Liver (tissue), 9 donors: ENCODE data around the gene ZDHHC8. TPM values are rescaled to one million over a fixed set of nuclear protein-coding genes. Genes with fewer than 3 reads are reported as not detected.

ENCODE experiments used
- DNase-seq: peaks from one replicate; pipeline ENCODE4 v3.0.0-alpha.2; 2017; ENCODE audit warnings: low spot score
- H3K27ac ChIP-seq, 2 donors: one replicate each; pipeline ENCODE4 v1.7.0; 2013; ENCODE audit warnings: inconsistent platforms in 2 of 2, low read length in 2 of 2, control low read depth in 1 of 2, low read depth in 1 of 2, mild to moderate bottlenecking in 1 of 2
- H3K27me3 ChIP-seq, 4 donors: one replicate each; pipeline versions ENCODE4 v1.6.1 to v1.7.0; 2013; ENCODE audit warnings: low read length in 3 of 4, inconsistent platforms in 1 of 4, mild to moderate bottlenecking in 1 of 4, moderate library complexity in 1 of 4; ENCODE audit not compliant: control insufficient read depth in 4 of 4, insufficient read depth in 4 of 4
- H3K36me3 ChIP-seq, 4 donors: one replicate each; pipeline versions ENCODE4 v1.6.1 to v1.7.0; 2013; ENCODE audit warnings: low read length in 3 of 4, mild to moderate bottlenecking in 3 of 4, low read depth in 1 of 4, moderate library complexity in 1 of 4; ENCODE audit not compliant: control insufficient read depth in 4 of 4, insufficient read depth in 3 of 4
- H3K4me1 ChIP-seq, 4 donors: one replicate each; pipeline versions ENCODE4 v1.6.1 to v1.7.0; 2013; ENCODE audit warnings: low read length in 3 of 4, mild to moderate bottlenecking in 3 of 4, moderate library complexity in 1 of 4; ENCODE audit not compliant: control insufficient read depth in 4 of 4, insufficient read depth in 4 of 4
- H3K4me3 ChIP-seq, 3 donors: one replicate each; pipeline versions ENCODE4 v1.6.1 to v1.7.0; 2013; ENCODE audit warnings: low read length in 3 of 3, control low read depth in 1 of 3, low read depth in 1 of 3, mild to moderate bottlenecking in 1 of 3
- H3K9ac ChIP-seq, 2 donors: one replicate each; pipeline ENCODE4 v1.7.0; 2013; ENCODE audit warnings: low read length in 2 of 2, mild to moderate bottlenecking in 2 of 2, moderate library complexity in 2 of 2, control low read depth in 1 of 2, low read depth in 1 of 2
- H3K9me3 ChIP-seq, 4 donors: one replicate each; pipeline versions ENCODE4 v1.6.1 to v1.7.0; 2013; ENCODE audit warnings: low read length in 3 of 4; ENCODE audit not compliant: control insufficient read depth in 4 of 4
- CTCF ChIP-seq: fragments of 150-350 bp; IDR thresholded peaks from 2 replicates; pipeline ENCODE4 v1.5.1; 2017; ENCODE audit warnings: improper control_type of control experiment, low read depth, low read length; ENCODE audit not compliant: missing input control
- FOXA1 ChIP-seq: IDR thresholded peaks from 2 replicates; pipeline ENCODE4 v1.6.1; 2016; ENCODE audit warnings: antibody characterized with exemption
- FOXA2 ChIP-seq: IDR thresholded peaks from 2 replicates; pipeline ENCODE4 v1.6.1; 2016; ENCODE audit warnings: antibody characterized with exemption
- GABPA ChIP-seq, 2 donors: IDR thresholded peaks in 1 of 2; conservative IDR thresholded peaks in 1 of 2; 2 replicates each; pipeline ENCODE4 v1.6.1; 2016; ENCODE audit warnings: antibody characterized with exemption in 2 of 2, mild to moderate bottlenecking in 1 of 2, moderate library complexity in 1 of 2
- HNF4A ChIP-seq, 2 donors: conservative IDR thresholded peaks; 2 replicates each; pipeline ENCODE4 v1.6.1; 2016; ENCODE audit warnings: antibody characterized with exemption in 2 of 2, mild to moderate bottlenecking in 2 of 2
- HNF4G ChIP-seq: IDR thresholded peaks from 2 replicates; pipeline ENCODE4 v1.6.1; 2016; ENCODE audit warnings: antibody characterized with exemption
- JUND ChIP-seq, 2 donors: IDR thresholded peaks; 2 replicates each; pipeline ENCODE4 v1.6.1; 2016; ENCODE audit warnings: antibody characterized with exemption in 2 of 2
- MAX ChIP-seq: IDR thresholded peaks from 2 replicates; pipeline ENCODE4 v1.6.1; 2016; ENCODE audit warnings: antibody characterized with exemption
- RAD21 ChIP-seq, 2 donors: IDR thresholded peaks; 2 replicates each; pipeline ENCODE4 v1.6.1; 2016; ENCODE audit warnings: antibody characterized with exemption in 2 of 2, mild to moderate bottlenecking in 2 of 2
- REST ChIP-seq: IDR thresholded peaks from 2 replicates; pipeline ENCODE4 v1.6.1; 2016; ENCODE audit warnings: antibody characterized with exemption, mild to moderate bottlenecking
- TAF1 ChIP-seq: conservative IDR thresholded peaks from 2 replicates; pipeline ENCODE4 v1.6.1; 2016; ENCODE audit warnings: antibody characterized with exemption, mild to moderate bottlenecking
- YY1 ChIP-seq: IDR thresholded peaks from 2 replicates; pipeline ENCODE4 v1.6.1; 2016; ENCODE audit warnings: antibody characterized with exemption, mild to moderate bottlenecking
- WGBS: extraction: QIAGEN DNeasy Blood & Tissue Kit; methylation state at CpG from one replicate; pipeline ENCODE4 v1.1.7; 2013; 5-methylcytosine and 5-hydroxymethylcytosine counted together
- polyA plus RNA-seq, 2 donors: library from polyadenylated mRNA; stranded (reverse) in 1 of 2; unstranded in 1 of 2; fragments of 200-250 nt in 1 of 2; fragments of >200 nt in 1 of 2; fragmentation: Nextera tagmentation in 1 of 2; extraction: Ambion mirVana in 1 of 2; gene quantifications; one replicate each; pipeline versions ENCODE4 v1.2.1 to v1.2.3, GENCODE V29; 2013 to 2015
- total RNA-seq, 2 donors: library from RNA; depleted of rRNA; stranded (reverse); fragments of >200 nt; gene quantifications; one replicate each; pipeline ENCODE4 v1.2.3, GENCODE V29; 2014
- donor health status: healthy.
- donor health status: healthy.
- donor health status: healthy.
- donor health status: healthy.
- donor health status: healthy.

ZDHHC8 gene
- total and polyA plus RNA-seq, 4 donors: 2.9 to 11.8 (median 6.8) TPM

- no peak overlapping the region for H3K4me3 ChIP-seq
- DNase-seq: no peak
- WGBS: 83% methylated on average over 12 of the region's 12 CpGs
- H3K9ac ChIP-seq: no peak overlapping the region
- TF ChIP-seq GABPA (IDR thresholded peaks at IDR 0.05 in 1 of 2, conservative IDR thresholded peaks at IDR 0.05 in 1 of 2) (no peak), REST (no peak), JUND (IDR thresholded peaks at IDR 0.05) (no peak), RAD21 (IDR thresholded peaks at IDR 0.05) (no peak), HNF4A (conservative IDR thresholded peaks at IDR 0.05) (no peak), MAX (no peak)
- no peaks in the 10 kb centered on the region for H3K9me3 ChIP-seq
- H3K4me1 ChIP-seq: peaks cover 10 to 48% (median 37%) of the 10 kb centered on the region in 4 donors
- no peaks in the 10 kb centered on the region for H3K36me3 ChIP-seq
- H3K27me3 ChIP-seq: no peaks in the 10 kb centered on the region
- no peak overlapping the region for H3K27ac ChIP-seq
Measured at GRCh38 chr22:20133930-20134549, 2.4 kb downstream of the ZDHHC8 start.

GRCh38 chr22:20135265-20135664 lies 3.7 kb downstream of the ZDHHC8 start:
- TF ChIP-seq YY1: no peak
- no peak for TF ChIP-seq TAF1
- no peak for TF ChIP-seq FOXA2
- no peak for TF ChIP-seq FOXA1
- no peak for TF ChIP-seq HNF4G
- no peak for TF ChIP-seq CTCF
- DNase-seq: peak; percentile 49
- Histone ChIP-seq H3K4me1 (peaks cover 10 to 36% (median 25%) of the 10 kb centered on the region in 4 donors), H3K27me3 (no peaks in the 10 kb centered on the region), H3K9me3 (no peaks in the 10 kb centered on the region), H3K27ac (no peak overlapping the region), H3K9ac (no peak overlapping the region), H3K36me3 (peaks cover 0 to 5% (median 0%) of the 10 kb centered on the region in 4 donors), H3K4me3 (no peak overlapping the region)
- WGBS: 54% methylated on average over 4 of the region's 4 CpGs
